ENCODE results near the gene RTTN. TPM values are rescaled to one million over a fixed set of nuclear protein-coding genes. Genes with fewer than 3 reads are reported as not detected.

RTTN gene
- total RNA-seq, 1 donor from 2014 or later: 31.3 TPM

DNA sequence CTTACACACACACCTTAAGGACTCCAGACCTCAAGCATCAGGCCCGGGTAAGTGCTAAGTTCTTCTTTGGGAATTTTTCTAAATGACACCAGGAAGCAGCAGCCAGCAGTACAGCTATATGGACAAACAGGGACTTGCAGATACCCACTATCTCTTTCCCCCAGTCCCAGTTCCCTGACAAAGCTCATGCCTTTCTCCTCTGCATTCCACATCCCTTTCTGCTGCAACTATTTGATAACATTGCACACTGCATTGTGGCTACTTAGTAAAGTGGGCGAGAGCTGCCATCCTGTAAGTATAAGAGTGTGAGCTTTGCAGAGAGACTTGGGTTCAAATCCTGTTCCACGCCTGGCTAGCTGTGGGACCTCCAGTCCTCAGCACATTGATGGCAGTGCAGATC lies 243.8 kb downstream of the RTTN start:
- Histone ChIP-seq H3K4me3 (ENCODE audit: low read depth, low read length) (no peak overlapping the region), H3K36me3 (ENCODE audit: control insufficient read depth, insufficient read depth, low read length) (no peaks in the 10 kb centered on the region), H3K27me3 (ENCODE audit: control insufficient read depth, insufficient read depth, low read length) (no peaks in the 10 kb centered on the region)
- DNase-seq (ENCODE audit: low read depth): no peak
- no peak for FAIRE-seq
- TF ChIP-seq, protein P1, sequence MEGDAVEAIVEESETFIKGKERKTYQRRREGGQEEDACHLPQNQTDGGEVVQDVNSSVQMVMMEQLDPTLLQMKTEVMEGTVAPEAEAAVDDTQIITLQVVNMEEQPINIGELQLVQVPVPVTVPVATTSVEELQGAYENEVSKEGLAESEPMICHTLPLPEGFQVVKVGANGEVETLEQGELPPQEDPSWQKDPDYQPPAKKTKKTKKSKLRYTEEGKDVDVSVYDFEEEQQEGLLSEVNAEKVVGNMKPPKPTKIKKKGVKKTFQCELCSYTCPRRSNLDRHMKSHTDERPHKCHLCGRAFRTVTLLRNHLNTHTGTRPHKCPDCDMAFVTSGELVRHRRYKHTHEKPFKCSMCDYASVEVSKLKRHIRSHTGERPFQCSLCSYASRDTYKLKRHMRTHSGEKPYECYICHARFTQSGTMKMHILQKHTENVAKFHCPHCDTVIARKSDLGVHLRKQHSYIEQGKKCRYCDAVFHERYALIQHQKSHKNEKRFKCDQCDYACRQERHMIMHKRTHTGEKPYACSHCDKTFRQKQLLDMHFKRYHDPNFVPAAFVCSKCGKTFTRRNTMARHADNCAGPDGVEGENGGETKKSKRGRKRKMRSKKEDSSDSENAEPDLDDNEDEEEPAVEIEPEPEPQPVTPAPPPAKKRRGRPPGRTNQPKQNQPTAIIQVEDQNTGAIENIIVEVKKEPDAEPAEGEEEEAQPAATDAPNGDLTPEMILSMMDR (IDR thresholded peaks at IDR 0.05; ENCODE audit: insufficient read depth, low read length, severe bottlenecking): no peak

DNA sequence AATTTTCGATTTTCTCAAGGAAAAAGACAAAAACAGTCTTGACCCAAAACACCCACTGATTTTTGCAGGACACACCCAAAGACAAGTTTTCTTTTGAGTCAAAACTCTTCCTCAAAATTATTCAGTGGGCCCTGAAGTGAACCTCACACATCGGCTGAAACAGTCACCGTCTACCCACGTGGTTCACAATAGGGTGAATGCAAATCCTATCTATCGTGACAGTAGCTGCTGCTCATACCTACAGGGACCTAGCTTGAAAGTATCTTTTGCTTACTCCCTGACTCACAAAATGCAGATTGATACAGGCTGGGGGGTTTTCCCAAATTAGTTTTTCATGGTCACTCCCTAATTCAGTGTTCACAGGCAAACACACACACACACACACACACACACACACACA lies 247.1 kb downstream of the RTTN start:
- DNase-seq (ENCODE audit: low read depth) (no peak), FAIRE-seq (no peak)
- Histone ChIP-seq H3K4me3 (ENCODE audit: low read depth, low read length) (no peak overlapping the region), H3K36me3 (ENCODE audit: control insufficient read depth, insufficient read depth, low read length) (no peaks in the 10 kb centered on the region), H3K27me3 (ENCODE audit: control insufficient read depth, insufficient read depth, low read length) (no peaks in the 10 kb centered on the region)
- TF ChIP-seq, protein P1 (IDR thresholded peaks at IDR 0.05; ENCODE audit: insufficient read depth, low read length, severe bottlenecking): no peak

DNA sequence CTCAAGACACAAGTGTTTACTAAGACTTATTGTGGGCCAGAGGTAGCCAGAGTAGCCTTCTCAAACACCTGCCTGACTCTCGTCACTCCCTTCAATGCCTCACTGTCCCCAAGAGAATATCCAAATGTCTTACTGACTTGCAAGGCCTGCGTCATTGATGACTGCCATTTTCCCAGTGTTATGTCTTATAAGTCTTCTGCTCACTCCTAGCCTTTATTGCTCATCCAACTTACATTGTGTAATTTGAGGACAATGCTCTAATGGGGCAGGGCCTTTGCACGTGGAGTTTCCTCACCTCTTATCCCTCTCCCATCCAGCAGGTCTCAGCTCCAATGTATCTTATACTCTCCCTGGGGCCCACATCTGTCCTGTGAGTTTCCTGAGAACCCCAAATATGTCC lies 247.7 kb downstream of the RTTN start:
- TF ChIP-seq, protein P1 (IDR thresholded peaks at IDR 0.05; ENCODE audit: insufficient read depth, low read length, severe bottlenecking): no peak
- H3K36me3 ChIP-seq (ENCODE audit: control insufficient read depth, insufficient read depth, low read length): no peaks in the 10 kb centered on the region
- H3K4me3 ChIP-seq (ENCODE audit: low read depth, low read length): no peak overlapping the region
- no peak for DNase-seq (ENCODE audit: low read depth)
- no peaks in the 10 kb centered on the region for H3K27me3 ChIP-seq (ENCODE audit: control insufficient read depth, insufficient read depth, low read length)
- FAIRE-seq: no peak

DNA sequence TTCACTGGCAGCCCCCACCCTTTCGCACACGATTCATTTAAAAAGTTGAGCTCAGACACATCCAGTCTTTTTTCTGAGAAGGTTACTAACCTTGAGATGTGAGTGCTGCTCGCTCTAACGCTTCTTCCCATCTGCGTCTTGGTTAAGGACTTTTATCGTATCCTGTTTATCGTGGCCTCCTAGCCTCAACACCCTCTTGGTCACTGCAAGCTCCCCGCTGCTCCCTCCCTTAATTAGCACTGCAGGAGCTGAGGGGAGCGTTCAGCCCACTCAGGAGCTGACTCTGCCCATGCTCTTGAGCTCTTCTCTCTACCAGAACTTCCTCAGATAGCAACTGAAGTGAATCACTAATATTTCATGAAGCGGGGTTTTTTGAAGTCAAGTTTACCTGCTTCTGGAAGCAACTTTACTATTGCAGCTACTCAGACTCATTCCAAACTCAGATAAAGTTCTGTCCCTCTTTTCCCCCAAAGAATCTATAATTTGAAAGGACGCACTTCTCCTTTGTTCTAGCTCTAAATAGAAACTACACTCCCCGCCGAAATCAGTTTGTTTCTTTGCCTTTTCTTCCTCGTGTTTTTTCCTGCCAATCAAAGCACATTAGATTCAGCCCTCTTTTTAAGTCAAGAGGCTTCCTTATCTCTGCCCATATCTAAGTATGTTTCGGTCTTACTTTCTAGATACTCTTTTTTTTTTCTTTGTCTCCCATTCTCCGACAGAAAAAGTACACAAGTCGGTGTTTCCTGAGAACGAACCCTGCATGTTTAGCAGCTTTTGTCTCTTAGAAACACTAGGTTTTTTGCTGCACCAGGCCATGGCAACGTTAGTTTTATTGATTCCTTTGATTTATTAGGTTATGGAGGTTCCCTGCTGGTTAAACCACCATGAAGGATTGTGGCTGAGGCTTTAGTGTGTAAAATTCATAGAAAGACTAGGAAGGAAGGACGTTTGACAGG lies 248.5 kb downstream of the RTTN start:
- Histone ChIP-seq H3K36me3 (ENCODE audit: control insufficient read depth, insufficient read depth, low read length) (no peaks in the 10 kb centered on the region), H3K27me3 (ENCODE audit: control insufficient read depth, insufficient read depth, low read length) (no peaks in the 10 kb centered on the region), H3K4me3 (ENCODE audit: low read depth, low read length) (no peak overlapping the region)
- FAIRE-seq: no peak
- no peak for DNase-seq (ENCODE audit: low read depth)
- TF ChIP-seq, protein P1 (IDR thresholded peaks at IDR 0.05; ENCODE audit: insufficient read depth, low read length, severe bottlenecking): no peak

DNA sequence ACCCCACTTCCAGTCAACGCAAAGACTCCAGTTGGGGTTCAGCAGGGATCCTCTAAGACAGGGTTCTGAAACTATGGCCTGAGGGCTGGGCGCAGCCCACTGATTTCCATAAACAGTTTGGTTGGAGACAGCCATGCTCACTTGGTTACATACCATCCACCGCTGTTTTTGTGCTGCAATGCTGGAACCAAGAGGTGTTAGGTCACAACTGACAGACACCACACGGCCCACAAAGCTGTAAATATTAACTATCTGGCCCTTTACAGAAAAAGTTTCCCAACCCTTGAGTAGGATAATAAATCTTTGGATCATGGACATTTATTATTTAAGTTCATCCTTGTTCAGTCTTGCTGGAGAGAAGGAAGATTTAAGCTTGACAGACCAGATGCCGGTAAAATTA lies 249.4 kb downstream of the RTTN start:
- Histone ChIP-seq H3K4me3 (ENCODE audit: low read depth, low read length) (no peak overlapping the region), H3K36me3 (ENCODE audit: control insufficient read depth, insufficient read depth, low read length) (no peaks in the 10 kb centered on the region), H3K27me3 (ENCODE audit: control insufficient read depth, insufficient read depth, low read length) (no peaks in the 10 kb centered on the region)
- FAIRE-seq: no peak
- TF ChIP-seq, protein P1 (IDR thresholded peaks at IDR 0.05; ENCODE audit: insufficient read depth, low read length, severe bottlenecking): no peak
- DNase-seq (ENCODE audit: low read depth): no peak

Data from bronchial epithelial cell (primary cell).